Kidney epithelial cell (primary cell): ENCODE data around the gene LCE7A. TPM values are rescaled to one million over a fixed set of nuclear protein-coding genes. Genes with fewer than 3 reads are reported as not detected.
A peak's percentile ranks its signal among the peaks of the same experiment; 100 is the strongest.

Experiments
- DNase-seq: peaks from one replicate; pipeline ENCODE4 v3.0.0-alpha.2; 2010; ENCODE audit warnings: low read depth
- H3K27me3 ChIP-seq: 2 replicates; pipeline ENCODE4 v1.6.0; 2011; ENCODE audit warnings: low read length; ENCODE audit not compliant: control insufficient read depth, insufficient read depth
- H3K36me3 ChIP-seq: 2 replicates; pipeline ENCODE4 v1.5.1; 2011; ENCODE audit warnings: low read length; ENCODE audit not compliant: control insufficient read depth, insufficient read depth
- H3K4me3 ChIP-seq: 2 replicates; pipeline ENCODE4 v1.5.1; 2011; ENCODE audit warnings: low read depth, mild to moderate bottlenecking, control low read depth, low read length
- CTCF ChIP-seq: IDR thresholded peaks from 2 replicates; pipeline ENCODE4 v1.5.1; 2011; ENCODE audit warnings: mild to moderate bottlenecking, moderate library complexity, low read length, control low read depth, inconsistent platforms; ENCODE audit not compliant: insufficient read depth, poor library complexity, severe bottlenecking
- total RNA-seq: library from RNA; depleted of rRNA; stranded (reverse); fragments of >200 nt; gene quantifications from 2 replicates; pipeline ENCODE4 v1.2.3, GENCODE V29; 2015

The LCE7A gene
- total RNA-seq, 1 donor from 2014 or later = not detected

- Histone ChIP-seq H3K36me3 (no peaks in the 10 kb centered on the region), H3K4me3 (no peak overlapping the region), H3K27me3 (no peaks in the 10 kb centered on the region)
- DNase-seq = no peak
- no peak for TF ChIP-seq CTCF
Measured at GRCh38 chr1:152904688-152905440, 45.1 kb downstream of the LCE7A start.

DNA sequence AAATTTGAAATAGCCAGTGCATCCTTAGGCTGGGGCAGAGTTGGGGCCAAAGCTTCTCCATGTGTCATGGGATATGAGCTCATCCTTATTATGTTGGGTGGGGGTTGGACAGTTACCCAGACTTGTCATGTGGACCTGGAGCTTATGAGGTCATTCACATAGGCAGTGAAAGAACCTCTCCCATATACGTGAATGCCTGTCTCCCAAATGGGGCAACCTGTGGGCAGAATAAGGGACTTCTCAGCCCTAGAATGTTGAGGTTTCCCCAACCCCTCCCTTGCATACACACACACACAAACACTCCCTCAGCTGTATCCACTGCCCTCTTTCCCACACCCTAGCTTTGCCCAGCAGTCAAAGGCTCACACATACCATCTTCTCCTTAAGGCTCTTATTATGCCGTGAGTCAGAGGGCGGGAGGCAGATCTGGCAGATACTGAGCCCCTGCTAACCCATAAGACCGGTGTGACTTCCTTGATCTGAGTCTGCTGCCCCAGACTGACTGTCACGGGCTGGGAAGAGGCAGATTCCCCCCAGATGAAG is 46.3 kb downstream of the LCE7A start:
- no peaks in the 10 kb centered on the region for H3K36me3 ChIP-seq
- no peak for TF ChIP-seq CTCF
- H3K4me3 ChIP-seq = no peak overlapping the region
- DNase-seq = peak; percentile 64
- no peaks in the 10 kb centered on the region for H3K27me3 ChIP-seq

DNA sequence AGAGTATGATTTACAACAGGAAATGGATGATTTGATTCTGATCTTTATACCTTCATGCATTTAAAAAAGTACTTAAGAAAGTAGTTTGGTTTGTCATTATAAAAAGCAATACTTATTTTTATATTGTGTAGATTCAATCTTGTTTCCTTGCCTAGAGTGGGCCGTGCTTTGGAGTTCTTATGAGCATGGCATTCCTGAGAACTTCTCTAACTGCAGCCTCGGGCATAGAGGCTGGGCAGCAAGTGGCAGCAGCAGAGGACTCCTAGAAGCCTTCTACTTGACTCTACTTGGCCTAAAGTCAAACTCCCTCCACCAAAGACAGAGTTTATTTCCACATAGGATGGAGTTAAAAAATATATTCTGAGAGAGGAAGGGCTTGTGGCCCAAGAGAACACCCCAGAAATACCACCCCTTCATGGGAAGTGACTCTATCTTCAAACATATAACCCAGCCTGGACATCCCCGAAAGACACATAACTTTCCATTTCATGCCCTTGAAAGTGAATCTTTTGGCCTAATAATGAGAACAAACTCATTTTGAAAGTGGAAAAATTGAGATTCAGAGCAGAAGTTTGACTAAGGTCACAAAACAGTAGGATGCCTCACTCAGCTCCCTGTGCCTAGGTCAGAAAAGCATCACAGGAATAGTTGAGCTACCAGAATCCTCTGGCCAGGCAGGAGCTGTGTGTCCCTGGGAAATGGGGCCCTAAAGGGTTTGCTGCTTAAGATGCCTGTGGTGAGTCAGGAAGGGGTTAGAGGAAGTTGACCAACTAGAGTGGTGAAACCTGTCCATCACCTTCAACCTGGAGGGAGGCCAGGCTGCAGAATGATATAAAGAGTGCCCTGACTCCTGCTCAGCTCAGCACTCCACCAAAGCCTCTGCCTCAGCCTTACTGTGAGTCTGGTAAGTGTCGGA is 48.1 kb downstream of the LCE7A start, which contains the start of gene IVL:
TSS of gene IVL (plus strand) at position 861 of the 916 bp plus-strand sequence. CDS start 1,252 bp downstream, outside the sequence.
- Histone ChIP-seq H3K27me3 (no peaks in the 10 kb centered on the region), H3K4me3 (no peak within 1 kb of the TSS), H3K36me3 (no peaks in the 10 kb centered on the region)
- no peak for TF ChIP-seq CTCF
- peak; percentile 14 for DNase-seq

DNA sequence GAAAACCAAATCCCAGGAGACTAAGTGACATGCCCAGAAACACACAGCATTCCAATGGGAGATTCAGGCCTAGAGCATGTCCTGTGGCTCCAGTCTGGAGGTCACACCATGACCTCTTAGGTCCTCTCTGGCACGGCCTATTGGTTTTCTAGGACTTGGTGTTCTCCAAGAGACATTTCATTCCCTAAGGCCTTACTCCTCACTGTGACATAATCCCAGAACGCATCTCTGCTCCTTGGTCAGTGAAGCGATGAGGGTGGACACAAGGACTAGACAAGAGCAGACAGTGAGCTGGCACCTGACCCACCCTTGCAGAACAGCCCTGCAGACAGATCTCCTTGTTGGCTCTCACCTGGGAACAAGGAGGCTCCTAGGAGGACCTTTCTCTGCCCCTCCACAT is 49.4 kb downstream of the LCE7A start:
- TF ChIP-seq CTCF = no peak
- Histone ChIP-seq H3K4me3 (no peak overlapping the region), H3K27me3 (no peaks in the 10 kb centered on the region), H3K36me3 (no peaks in the 10 kb centered on the region)
- DNase-seq = no peak

Other genes with a start within 250 kb of the LCE7A start
- not detected in 2 replicates for gene LCE3B, start 246.2 kb upstream of the LCE7A start, total RNA-seq
- not detected in 2 replicates for gene LCE3A, start 236.9 kb upstream of the LCE7A start, total RNA-seq
- gene LCE2D, start 196.6 kb upstream of the LCE7A start, total RNA-seq = not detected in 2 replicates
- not detected in 2 replicates for gene LCE2C, start 184.7 kb upstream of the LCE7A start, total RNA-seq
- gene LCE2B, start 173.9 kb upstream of the LCE7A start, total RNA-seq = not detected in 2 replicates
- gene LCE2A, start 161.7 kb upstream of the LCE7A start, total RNA-seq = not detected in 2 replicates
- not detected in 2 replicates for gene LCE4A, start 151.8 kb upstream of the LCE7A start, total RNA-seq
- gene KPRP, start 102.0 kb upstream of the LCE7A start, total RNA-seq = not detected in 2 replicates
- gene LCE1F, start 84.9 kb upstream of the LCE7A start, total RNA-seq = not detected in 2 replicates
- gene LCE1E, start 73.7 kb upstream of the LCE7A start, total RNA-seq = not detected in 2 replicates
- not detected in 2 replicates for gene LCE1D, start 63.3 kb upstream of the LCE7A start, total RNA-seq
- not detected in 2 replicates for gene LCE1C, start 53.3 kb upstream of the LCE7A start, total RNA-seq
- gene LCE1B, start 48.0 kb upstream of the LCE7A start, total RNA-seq = not detected in 2 replicates
- not detected in 2 replicates for gene LCE1A, start 32.5 kb upstream of the LCE7A start, total RNA-seq
- not detected in 2 replicates for gene LCE6A, start 17.1 kb upstream of the LCE7A start, total RNA-seq
- not detected in 2 replicates for gene SMCP, start 18.3 kb downstream of the LCE7A start, total RNA-seq
- gene IVL, start 48.5 kb downstream of the LCE7A start, total RNA-seq = 1.2 and 2.3 TPM in 2 replicates
- not detected in 2 replicates for gene SPRR5, start 87.2 kb downstream of the LCE7A start, total RNA-seq
- gene SPRR4, start 110.7 kb downstream of the LCE7A start, total RNA-seq = not detected in 2 replicates
- gene SPRR1A, start 124.1 kb downstream of the LCE7A start, total RNA-seq = not detected in 2 replicates
- gene SPRR3, start 141.8 kb downstream of the LCE7A start, total RNA-seq = 1.1 TPM in 1 of 2 replicates, not detected in the other
- 0.63 TPM in 1 of 2 replicates, not detected in the other for gene SPRR1B, start 171.2 kb downstream of the LCE7A start, total RNA-seq
- gene SPRR2D, start 181.1 kb downstream of the LCE7A start, total RNA-seq = 2.4 and 8.0 TPM in 2 replicates
- gene SPRR2A, start 197.5 kb downstream of the LCE7A start, total RNA-seq = 1.0 and 3.9 TPM in 2 replicates
- gene SPRR2B, start 211.6 kb downstream of the LCE7A start, total RNA-seq = not detected in 2 replicates
- not detected in 2 replicates for gene SPRR2E, start 234.5 kb downstream of the LCE7A start, total RNA-seq